Measurements from ENCODE around the gene TPSD1.
"Not testable (repeated sequence)": the region's sequence is repeated elsewhere in the genome, so short reads cannot be mapped to it uniquely, and the experiment has no call there.

Gene TPSD1

GRCh38 chr16:1243907-1244850 is 11.7 kb upstream of the TPSD1 start:
- DNase-seq: not testable (repeated sequence)

GRCh38 chr16:1244881-1245280 is 11.0 kb upstream of the TPSD1 start:
- DNase-seq: no peak

GRCh38 chr16:1245452-1246020 is 10.3 kb upstream of the TPSD1 start:
- DNase-seq: no peak

GRCh38 chr16:1247903-1248537 is 7.8 kb upstream of the TPSD1 start:
- DNase-seq: not testable (repeated sequence)

GRCh38 chr16:1249031-1249755 is 6.7 kb upstream of the TPSD1 start:
- not testable (repeated sequence) for DNase-seq

- DNase-seq: not testable (repeated sequence)
These were observed 2.0 kb upstream of the TPSD1 start for GRCh38 chr16:1253701-1254364.

GRCh38 chr16:1254821-1255220 is 1.0 kb upstream of the TPSD1 start:
- not testable (repeated sequence) for DNase-seq

GRCh38 chr16:1256296-1256873 is 516 bp downstream of the TPSD1 start:
- not testable (repeated sequence) for DNase-seq

GRCh38 chr16:1256874-1257322 is 1.0 kb downstream of the TPSD1 start:
- DNase-seq: no peak

- DNase-seq: no peak
These were observed 1.8 kb downstream of the TPSD1 start for GRCh38 chr16:1257561-1258224.

- no peak for DNase-seq
These were observed 2.3 kb downstream of the TPSD1 start for GRCh38 chr16:1258225-1258600.

GRCh38 chr16:1258906-1259759 is 3.3 kb downstream of the TPSD1 start:
- no peak for DNase-seq

- DNase-seq: no peak
These were observed 3.8 kb downstream of the TPSD1 start for GRCh38 chr16:1259760-1260068.

GRCh38 chr16:1260101-1260680 is 4.3 kb downstream of the TPSD1 start:
- DNase-seq: no peak

GRCh38 chr16:1261131-1261892 is 5.4 kb downstream of the TPSD1 start:
- no peak for DNase-seq

GRCh38 chr16:1262210-1262845 is 6.5 kb downstream of the TPSD1 start:
- no peak for DNase-seq

GRCh38 chr16:1262846-1263221 is 7.0 kb downstream of the TPSD1 start:
- no peak for DNase-seq

GRCh38 chr16:1263591-1264344 is 7.9 kb downstream of the TPSD1 start:
- no peak for DNase-seq

All from CD4-positive, alpha-beta T cell treated with Interleukin-21 for 1 hour (primary cell).